SK-N-SH (cell line): ENCODE data around the gene ITSN2. TPM values are rescaled to one million over a fixed set of nuclear protein-coding genes. Genes with fewer than 3 reads are reported as not detected.

Source experiments
- CTCF ChIA-PET: fragments of 300-600, 350-600 bp; formaldehyde crosslinking; extraction: SDS; loops from one replicate; lab custom pipeline; 2021; lab: Yijun Ruan, JAX
- POLR2A ChIA-PET: fragments of 350-600 bp; sonication (Branson Sonifier 250); formaldehyde crosslinking; extraction: SDS; loops from one replicate; lab custom pipeline; 2020; ENCODE audit warnings: antibody characterized with exemption, inconsistent platforms; lab: Yijun Ruan, JAX
- DNase-seq: peaks from one replicate; pipeline ENCODE4 v3.0.0; 2012
- H2AFZ ChIP-seq: fragments of 200-600 bp; sonication (generic); 2 replicates; pipeline ENCODE4 v1.8.1; 2016; ENCODE audit warnings: antibody characterized with exemption, mild to moderate bottlenecking, low read depth
- H3F3A ChIP-seq: fragments of 200-600 bp; sonication (generic); replicated peaks from 2 replicates; pipeline ENCODE3; 2016; ENCODE audit warnings: antibody characterized with exemption, mild to moderate bottlenecking; ENCODE audit not compliant: insufficient read depth
- H3K27ac ChIP-seq, 2 experiments: fragments of 200-500 bp in 1 of 2; fragments of 200-600 bp in 1 of 2; sonication (Bioruptor generic) in 1 of 2; sonication (generic), shearing (Covaris generic) in 1 of 2; 2 replicates each; pipeline versions ENCODE4 v1.5.1 to v1.6.1; 2014 to 2016; ENCODE audit warnings: low read depth in 2 of 2, inconsistent platforms in 1 of 2, low read length in 1 of 2, mild to moderate bottlenecking in 1 of 2, mixed read lengths in 1 of 2
- H3K27me3 ChIP-seq: fragments of 200-600 bp; sonication (generic), shearing (Covaris generic); 2 replicates; pipeline ENCODE4 v1.6.1; 2016; ENCODE audit warnings: mixed run types; ENCODE audit not compliant: insufficient read depth
- H3K36me3 ChIP-seq, 2 experiments: fragments of 200-500 bp in 1 of 2; fragments of 200-600 bp in 1 of 2; sonication (Bioruptor generic) in 1 of 2; sonication (generic) in 1 of 2; replicated peaks in 1 of 2; 2 replicates each; pipeline versions ENCODE3 to v1.5.1; 2014 to 2016; ENCODE audit warnings: low read length in 1 of 2, mild to moderate bottlenecking in 1 of 2; ENCODE audit not compliant: insufficient read depth in 2 of 2, control insufficient read depth in 1 of 2
- H3K4me1 ChIP-seq, 2 experiments: fragments of 200-500 bp in 1 of 2; fragments of 200-600 bp in 1 of 2; sonication (Bioruptor generic) in 1 of 2; sonication (generic), shearing (Covaris generic) in 1 of 2; 2 replicates each; pipeline versions ENCODE4 v1.5.1 to v1.6.1; 2014 to 2016; ENCODE audit warnings: low read depth in 1 of 2, low read length in 1 of 2, mixed run types in 1 of 2; ENCODE audit not compliant: insufficient read depth in 2 of 2, control insufficient read depth in 1 of 2
- H3K4me2 ChIP-seq: fragments of 200-600 bp; sonication (generic), shearing (Covaris generic); 2 replicates; pipeline ENCODE4 v1.6.1; 2017; ENCODE audit warnings: mixed run types
- H3K4me3 ChIP-seq, 2 experiments: fragments of 200-500 bp in 1 of 2; fragments of 200-600 bp in 1 of 2; sonication (Bioruptor generic) in 1 of 2; sonication (generic), shearing (Covaris generic) in 1 of 2; 2 replicates each; pipeline versions ENCODE4 v1.5.1 to v1.8.1; 2014 to 2016; ENCODE audit warnings: low read depth in 2 of 2, inconsistent platforms in 1 of 2, low read length in 1 of 2, mild to moderate bottlenecking in 1 of 2, mixed read lengths in 1 of 2, moderate library complexity in 1 of 2
- H3K79me2 ChIP-seq: fragments of 200-600 bp; sonication (generic); 2 replicates; pipeline ENCODE4 v1.8.1; 2017; ENCODE audit warnings: mild to moderate bottlenecking; ENCODE audit not compliant: insufficient read depth
- H3K9ac ChIP-seq: fragments of 200-600 bp; sonication (generic); 2 replicates; pipeline ENCODE4 v1.6.1; 2017; ENCODE audit warnings: mixed run types
- H3K9me2 ChIP-seq: fragments of 200-600 bp; sonication (generic); 2 replicates; pipeline ENCODE4 v1.6.1; 2017; ENCODE audit warnings: mixed run types
- H3K9me3 ChIP-seq: fragments of 200-600 bp; sonication (generic); 2 replicates; pipeline ENCODE4 v1.6.1; 2017; ENCODE audit warnings: mixed run types, mild to moderate bottlenecking, moderate library complexity
- H4K20me1 ChIP-seq: fragments of 200-600 bp; sonication (generic); 2 replicates; pipeline ENCODE4 v1.6.1; 2017; ENCODE audit warnings: mild to moderate bottlenecking, mixed run types; ENCODE audit not compliant: insufficient read depth
- FOSL2 ChIP-seq: IDR thresholded peaks from 2 replicates; pipeline ENCODE4 v1.4.0; 2012; ENCODE audit warnings: low read depth, mild to moderate bottlenecking, moderate library complexity, borderline replicate concordance
- FOXM1 ChIP-seq: IDR thresholded peaks from 2 replicates; pipeline ENCODE4 v1.4.0; 2012; ENCODE audit warnings: low read depth, mild to moderate bottlenecking
- GABPA ChIP-seq: IDR thresholded peaks from 2 replicates; pipeline ENCODE4 v1.4.0; 2012; ENCODE audit warnings: low read depth, mild to moderate bottlenecking
- NFIC ChIP-seq: IDR thresholded peaks from 2 replicates; pipeline ENCODE4 v1.4.0; 2012; ENCODE audit warnings: borderline replicate concordance
- RAD21 ChIP-seq: IDR thresholded peaks from 2 replicates; pipeline ENCODE4 v1.6.1; 2012; ENCODE audit warnings: mild to moderate bottlenecking, low read length
- RXRA ChIP-seq: IDR thresholded peaks from 2 replicates; pipeline ENCODE4 v1.4.0; 2012; ENCODE audit warnings: low read depth, mild to moderate bottlenecking, borderline replicate concordance
- SMC3 ChIP-seq: IDR thresholded peaks from 2 replicates; pipeline ENCODE4 v1.6.1; 2012; ENCODE audit warnings: low read depth, low read length, improper control_type of control experiment
- USF2 ChIP-seq: fragments of 150-350 bp; IDR thresholded peaks from 2 replicates; pipeline ENCODE4 v1.6.1; 2017; ENCODE audit warnings: antibody characterized with exemption, low read length, low read depth, borderline replicate concordance
- YY1 ChIP-seq: IDR thresholded peaks from 2 replicates; pipeline ENCODE4 v1.4.0; 2012; ENCODE audit warnings: low read depth, mild to moderate bottlenecking
- WGBS: methylation state at CpG from one replicate; pipeline ENCODE4 v1.1.6; 2017; ENCODE audit warnings: low lambda C conversion rate; 5-methylcytosine and 5-hydroxymethylcytosine counted together
- polyA plus RNA-seq, 3 experiments: library from polyadenylated mRNA; depleted of rRNA; stranded (reverse); fragments of >200 nt; gene quantifications; 2 replicates each; pipeline ENCODE4 v1.2.3, GENCODE V29; 2012
- TF ChIP-seq, protein P1 (sequence below): IDR thresholded peaks from 2 replicates; pipeline ENCODE4; 2012
- TF ChIP-seq, protein P2 (sequence below): fragments of 200-600 bp; sonication (generic); IDR thresholded peaks from 2 replicates; pipeline ENCODE4 v1.6.1; 2017; ENCODE audit warnings: antibody characterized with exemption, mild to moderate bottlenecking, moderate library complexity

ITSN2 gene
- polyA plus RNA-seq, 1 of the 3 experiments (the other 2 are of a cell fraction): 11.9 TPM

DNA sequence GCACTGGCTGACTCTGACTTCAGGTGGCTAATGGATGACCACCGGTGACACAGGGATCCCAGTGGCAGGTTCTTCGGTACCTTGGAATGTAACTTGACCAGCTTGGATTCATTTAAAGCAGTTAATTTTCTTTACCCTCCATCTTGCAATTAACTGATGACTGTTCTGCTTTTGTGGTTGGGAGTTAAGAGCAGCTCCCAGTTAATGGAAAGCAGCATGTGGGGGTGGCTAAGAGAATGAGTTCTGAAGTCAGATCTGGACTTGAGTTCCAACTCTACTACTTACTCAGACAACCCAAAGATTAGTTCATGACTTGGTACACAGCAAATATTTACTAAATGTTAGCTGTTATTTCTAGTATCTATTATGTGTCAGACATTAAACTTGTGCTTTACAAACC is 127.0 kb downstream of the ITSN2 start:
- H3K9me3 ChIP-seq: no peaks in the 10 kb centered on the region
- H3K79me2 ChIP-seq: no peaks in the 10 kb centered on the region
- H3K4me1 ChIP-seq: no peaks in the 10 kb centered on the region; a peak in 2 of 4 replicates
- H3K4me3 ChIP-seq: no peak overlapping the region
- no peak for TF ChIP-seq USF2
- no peak for TF ChIP-seq GABPA
- no peaks in the 10 kb centered on the region for H4K20me1 ChIP-seq
- H3K9ac ChIP-seq: no peak overlapping the region
- H3K36me3 ChIP-seq: peaks cover 0 to 5% of the 10 kb centered on the region in 2 experiments
- H2AFZ ChIP-seq: no peak overlapping the region
- no peaks in the 10 kb centered on the region for H3K9me2 ChIP-seq
- POLR2A ChIA-PET: no interaction called here
- no peak overlapping the region for H3K27ac ChIP-seq
- H3K27me3 ChIP-seq: no peaks in the 10 kb centered on the region
- no peak overlapping the region for H3K4me2 ChIP-seq
- H3F3A ChIP-seq: no peaks in the 10 kb centered on the region
- CTCF ChIA-PET: no interaction called here
- WGBS: 97% methylated on average over 2 of the region's 2 CpGs
- DNase-seq: no peak

DNA sequence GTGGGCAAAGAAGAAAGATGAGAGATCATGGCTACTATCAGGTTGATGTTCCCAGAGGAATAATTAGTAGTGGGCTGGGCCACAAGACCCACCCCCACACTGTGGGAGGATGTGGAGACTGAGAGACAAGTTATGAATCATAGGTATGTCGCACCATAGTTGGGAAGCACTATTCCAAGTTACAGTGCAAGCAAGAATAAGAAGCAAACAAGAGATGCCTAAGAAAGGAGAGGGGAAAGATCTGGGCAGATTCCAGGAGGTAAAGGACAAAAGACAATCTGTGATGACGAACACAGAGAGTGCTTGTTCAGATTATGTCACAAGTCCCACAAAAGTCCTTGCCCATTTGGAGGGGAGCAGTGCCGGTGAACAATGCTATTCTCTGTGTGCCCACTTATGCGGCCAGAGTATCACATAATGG is 128.9 kb downstream of the ITSN2 start:
- Histone ChIP-seq H3F3A (no peaks in the 10 kb centered on the region), H3K79me2 (no peaks in the 10 kb centered on the region), H3K4me3 (no peak overlapping the region), H3K36me3 (peaks cover 0 to 4% of the 10 kb centered on the region in 2 experiments), H4K20me1 (no peaks in the 10 kb centered on the region), H3K4me2 (0 out of 2 replicates have a peak overlapping the region, but pooled peaks have one; percentile 1), H3K27me3 (no peaks in the 10 kb centered on the region), H3K9ac (no peak overlapping the region), H3K4me1 (no peaks in the 10 kb centered on the region; a peak in 1 of 4 replicates), H3K9me2 (no peaks in the 10 kb centered on the region), H3K9me3 (no peaks in the 10 kb centered on the region), H3K27ac (peak overlapping the region in 1 of 2 experiments; percentile 2; a peak in 1 of 4 replicates), H2AFZ (no peak overlapping the region; the same call in 1 of the 2 replicates)
- WGBS: 80% methylated on average over 4 of the region's 4 CpGs
- ChIA-PET POLR2A (no interaction called here), CTCF (interaction anchor here (1.0 to 1.5 kb wide), 3 partner anchors 8 to 596 kb away, joined by 3 to 5 read pairs (median 4); no protein-coding TSS in a partner anchor)
- no peak for DNase-seq
- TF ChIP-seq NFIC (0 out of 2 replicates have a peak, but pooled peaks have one; percentile 6), FOSL2 (peak; percentile 40; the same call in 1 of the 2 replicates)
- TF ChIP-seq, protein P1, sequence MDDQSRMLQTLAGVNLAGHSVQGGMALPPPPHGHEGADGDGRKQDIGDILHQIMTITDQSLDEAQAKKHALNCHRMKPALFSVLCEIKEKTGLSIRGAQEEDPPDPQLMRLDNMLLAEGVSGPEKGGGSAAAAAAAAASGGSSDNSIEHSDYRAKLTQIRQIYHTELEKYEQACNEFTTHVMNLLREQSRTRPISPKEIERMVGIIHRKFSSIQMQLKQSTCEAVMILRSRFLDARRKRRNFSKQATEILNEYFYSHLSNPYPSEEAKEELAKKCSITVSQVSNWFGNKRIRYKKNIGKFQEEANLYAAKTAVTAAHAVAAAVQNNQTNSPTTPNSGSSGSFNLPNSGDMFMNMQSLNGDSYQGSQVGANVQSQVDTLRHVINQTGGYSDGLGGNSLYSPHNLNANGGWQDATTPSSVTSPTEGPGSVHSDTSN: no peak

- no peaks in the 10 kb centered on the region for H3K79me2 ChIP-seq
- ChIA-PET CTCF (interaction anchor here (0.7 to 1.9 kb wide), 3 partner anchors 10 to 43 kb away, joined by 3 to 5 read pairs (median 3); no protein-coding TSS in a partner anchor), POLR2A (no interaction called here)
- H2AFZ ChIP-seq: no peak overlapping the region
- no peaks in the 10 kb centered on the region for H3K9me3 ChIP-seq
- H3K36me3 ChIP-seq: no peaks in the 10 kb centered on the region
- no peak for DNase-seq
- no peaks in the 10 kb centered on the region for H3F3A ChIP-seq
- WGBS: 69% methylated on average over 1 of the region's 1 CpG
- no peak overlapping the region for H3K4me2 ChIP-seq
- no peaks in the 10 kb centered on the region; a peak in 1 of 4 replicates for H3K4me1 ChIP-seq
- H3K27ac ChIP-seq: no peak overlapping the region
- H3K9ac ChIP-seq: no peak overlapping the region
- no peak overlapping the region for H3K4me3 ChIP-seq
- no peaks in the 10 kb centered on the region for H3K9me2 ChIP-seq
- no peaks in the 10 kb centered on the region for H3K27me3 ChIP-seq
- no peaks in the 10 kb centered on the region for H4K20me1 ChIP-seq
- TF ChIP-seq FOXM1 (no peak), RXRA (no peak), YY1 (no peak), RAD21 (peak; percentile 63), SMC3 (peak; percentile 36; the same call in 1 of the 2 replicates)
- TF ChIP-seq, protein P2, sequence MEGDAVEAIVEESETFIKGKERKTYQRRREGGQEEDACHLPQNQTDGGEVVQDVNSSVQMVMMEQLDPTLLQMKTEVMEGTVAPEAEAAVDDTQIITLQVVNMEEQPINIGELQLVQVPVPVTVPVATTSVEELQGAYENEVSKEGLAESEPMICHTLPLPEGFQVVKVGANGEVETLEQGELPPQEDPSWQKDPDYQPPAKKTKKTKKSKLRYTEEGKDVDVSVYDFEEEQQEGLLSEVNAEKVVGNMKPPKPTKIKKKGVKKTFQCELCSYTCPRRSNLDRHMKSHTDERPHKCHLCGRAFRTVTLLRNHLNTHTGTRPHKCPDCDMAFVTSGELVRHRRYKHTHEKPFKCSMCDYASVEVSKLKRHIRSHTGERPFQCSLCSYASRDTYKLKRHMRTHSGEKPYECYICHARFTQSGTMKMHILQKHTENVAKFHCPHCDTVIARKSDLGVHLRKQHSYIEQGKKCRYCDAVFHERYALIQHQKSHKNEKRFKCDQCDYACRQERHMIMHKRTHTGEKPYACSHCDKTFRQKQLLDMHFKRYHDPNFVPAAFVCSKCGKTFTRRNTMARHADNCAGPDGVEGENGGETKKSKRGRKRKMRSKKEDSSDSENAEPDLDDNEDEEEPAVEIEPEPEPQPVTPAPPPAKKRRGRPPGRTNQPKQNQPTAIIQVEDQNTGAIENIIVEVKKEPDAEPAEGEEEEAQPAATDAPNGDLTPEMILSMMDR: peak; percentile 53
Measured at GRCh38 chr2:24228470-24228869, 131.9 kb downstream of the ITSN2 start.
